SH-SY5Y (cell line): Measurements from ENCODE around the gene SLC40A1.

Experiments used
- GATA2 ChIP-seq: IDR thresholded peaks from 2 replicates; pipeline ENCODE4 v1.6.1; 2011; ENCODE audit warnings: mild to moderate bottlenecking, low read depth, low read length
- GATA3 ChIP-seq: IDR thresholded peaks from 2 replicates; pipeline ENCODE4 v1.6.1; 2011; ENCODE audit warnings: low read depth, mild to moderate bottlenecking, low read length, moderate library complexity

DNA sequence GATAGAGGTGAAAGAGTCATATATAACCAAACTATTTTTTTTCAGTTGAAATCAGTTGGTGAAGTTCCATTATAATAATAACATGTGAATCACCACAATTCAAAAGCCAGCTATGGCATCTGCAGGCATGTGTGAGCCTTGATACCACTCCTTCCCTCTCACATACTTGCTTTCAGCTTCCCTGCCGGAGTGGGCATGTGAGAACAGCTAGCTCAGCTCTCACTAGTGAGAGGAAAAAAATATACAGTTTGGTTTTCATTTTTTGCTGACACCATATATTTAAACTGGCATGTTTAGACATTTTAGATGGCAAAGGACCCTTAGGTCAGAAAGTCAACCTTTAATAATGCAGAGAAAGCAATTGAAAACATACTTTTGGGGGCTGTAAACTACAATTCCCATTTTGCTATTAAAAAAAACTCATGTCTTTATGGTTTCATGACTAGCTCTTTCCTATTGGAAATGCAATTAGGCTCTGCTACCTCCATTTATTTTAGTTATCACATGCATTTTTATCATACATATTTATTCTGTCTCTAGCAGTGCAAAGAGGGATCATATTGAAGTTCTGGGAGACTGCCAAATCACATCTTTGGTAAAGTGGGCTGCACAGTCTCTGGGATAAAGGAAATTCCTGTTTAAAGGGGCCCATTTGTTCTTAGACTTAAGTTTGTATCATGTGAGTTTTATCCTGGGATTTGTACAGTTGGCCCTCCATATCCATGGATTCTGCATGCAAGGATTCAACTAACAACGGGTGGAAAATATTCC, 33.2 kb upstream of the SLC40A1 start:
- TF ChIP-seq GATA2 (no peak), GATA3 (no peak)
